ENCODE data around the gene RBM47.

The RBM47 gene

GRCh38 chr4:40586034-40586433, 43.6 kb downstream of the RBM47 start:
- DNase-seq: no peak

- no peak for DNase-seq
These were observed 44.4 kb downstream of the RBM47 start for GRCh38 chr4:40585201-40585799.

- no peak for DNase-seq
These were observed 45.0 kb downstream of the RBM47 start for GRCh38 chr4:40584517-40585141.

- no peak for DNase-seq
These were observed 45.7 kb downstream of the RBM47 start for GRCh38 chr4:40583850-40584439.

- no peak for DNase-seq
These were observed 47.3 kb downstream of the RBM47 start for GRCh38 chr4:40582413-40582812.

- no peak for DNase-seq
These were observed 48.2 kb downstream of the RBM47 start for GRCh38 chr4:40581254-40582140.

- no peak for DNase-seq
These were observed 49.7 kb downstream of the RBM47 start for GRCh38 chr4:40579983-40580382.

- DNase-seq: no peak
These were observed 51.9 kb downstream of the RBM47 start for GRCh38 chr4:40577588-40578253.

GRCh38 chr4:40576651-40577480, 52.8 kb downstream of the RBM47 start:
- no peak for DNase-seq

- DNase-seq: no peak
These were observed 53.8 kb downstream of the RBM47 start for GRCh38 chr4:40575846-40576245.

GRCh38 chr4:40573593-40574311, 55.9 kb downstream of the RBM47 start:
- DNase-seq: no peak

- DNase-seq: no peak
These were observed 56.9 kb downstream of the RBM47 start for GRCh38 chr4:40572692-40573310.

GRCh38 chr4:40571208-40571607, 58.5 kb downstream of the RBM47 start:
- no peak for DNase-seq

GRCh38 chr4:40570348-40571077, 59.2 kb downstream of the RBM47 start:
- no peak for DNase-seq

- DNase-seq: no peak
These were observed 64.7 kb downstream of the RBM47 start for GRCh38 chr4:40564815-40565483.

- no peak for DNase-seq
These were observed 65.7 kb downstream of the RBM47 start for GRCh38 chr4:40564004-40564403.

GRCh38 chr4:40563401-40563800, 66.3 kb downstream of the RBM47 start:
- DNase-seq: no peak

GRCh38 chr4:40562681-40563080, 67.0 kb downstream of the RBM47 start:
- DNase-seq: no peak

- DNase-seq: no peak
These were observed 67.5 kb downstream of the RBM47 start for GRCh38 chr4:40562208-40562607.

All from stimulated activated CD4-positive, alpha-beta T cell treated with anti-CD3 and anti-CD28 coated beads, Interleukin-2, amount 100 ng/mL, for 24 hours (primary cell).